NCI-H2171 treated with DMSO at 0.1 percent for 48 hours (cell line): ENCODE results near the gene TRIM72.
"Not testable (repeated sequence)": the region's sequence is repeated elsewhere in the genome, so short reads cannot be mapped to it uniquely, and the experiment has no call there.

Source experiments
- DNase-seq: peaks from one replicate; lab custom pipeline; 2025; lab: John Stamatoyannopoulos, UW

The TRIM72 gene

DNA sequence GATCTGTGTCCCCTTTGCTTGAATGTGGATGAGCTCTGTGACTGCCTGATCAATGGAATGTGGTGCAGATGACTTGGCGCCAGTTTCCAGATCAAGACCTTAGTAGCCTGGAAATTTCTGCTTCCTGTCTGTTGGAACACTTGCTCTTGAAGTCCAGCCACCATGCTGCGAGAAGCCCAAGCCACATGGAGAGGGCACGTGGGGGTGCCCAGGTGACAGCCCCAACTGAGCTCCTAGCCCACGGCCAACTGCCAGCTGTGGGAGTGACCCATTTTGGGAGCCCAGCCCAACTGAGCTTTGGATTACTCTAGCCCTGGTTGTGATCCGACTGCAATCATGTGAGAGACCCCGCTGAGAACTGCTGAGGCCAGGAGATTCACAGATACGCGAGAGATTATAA lies 42.5 kb downstream of the TRIM72 start:
- DNase-seq: no peak

GRCh38 chr16:31258366-31258765 lies 44.4 kb downstream of the TRIM72 start:
- no peak for DNase-seq

DNA sequence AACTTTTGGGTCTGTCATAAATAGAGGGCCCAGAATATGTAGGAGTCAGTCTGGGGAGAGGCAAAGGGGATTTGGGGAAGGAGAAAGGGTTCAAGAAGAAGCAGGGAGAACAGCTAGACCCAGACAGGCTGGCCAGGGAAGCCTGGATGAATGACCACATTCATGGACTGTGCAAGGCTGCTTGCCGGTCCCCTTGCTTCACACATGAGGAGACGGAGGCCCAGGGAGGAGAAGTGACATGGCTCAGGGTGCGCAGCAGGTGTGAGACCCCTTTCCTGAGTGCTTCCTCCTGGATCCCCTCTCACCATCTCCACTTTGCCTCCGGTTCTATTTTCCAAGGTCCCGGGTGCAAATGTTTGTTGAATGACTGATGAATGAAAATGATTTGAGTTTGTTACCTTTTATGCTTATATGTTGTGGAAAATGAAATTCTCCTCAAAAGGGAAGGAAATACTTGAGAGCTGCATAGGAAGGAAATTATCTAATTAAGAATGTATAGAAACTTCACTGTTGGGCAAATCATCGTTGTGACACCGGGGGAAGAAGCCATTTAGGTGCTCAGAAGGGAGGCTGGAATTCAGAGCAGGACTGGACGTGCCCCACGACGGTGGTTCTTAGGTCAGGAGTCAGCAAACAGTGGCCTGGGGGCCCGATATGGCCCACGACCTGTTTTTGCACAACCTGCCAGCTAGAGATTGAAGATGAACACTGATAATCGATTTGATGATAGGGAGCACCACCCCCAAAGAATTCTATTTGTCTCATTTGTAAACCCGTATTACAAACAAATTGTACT lies 46.4 kb downstream of the TRIM72 start:
- no peak for DNase-seq

DNA sequence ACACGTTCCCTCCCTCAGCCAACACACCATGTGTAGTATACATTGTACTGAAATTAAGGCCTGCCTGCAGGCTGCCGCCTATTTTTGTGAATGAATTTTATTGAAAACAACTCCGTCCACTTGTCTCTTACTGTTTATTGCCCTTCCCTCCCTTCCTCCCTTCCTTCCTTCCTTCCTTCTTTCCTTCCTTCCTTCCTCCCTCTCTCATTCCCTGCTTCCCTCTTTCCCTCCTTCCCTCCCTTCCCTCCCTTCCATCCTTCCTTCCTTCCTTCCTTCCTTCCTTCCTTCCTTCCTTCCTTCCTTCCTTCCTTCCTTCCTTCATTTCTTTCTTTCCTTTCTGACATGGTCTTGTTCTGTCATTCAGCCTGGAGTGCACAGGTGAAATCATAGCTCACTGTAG lies 48.2 kb downstream of the TRIM72 start:
- no peak for DNase-seq

- no peak for DNase-seq
Measured at GRCh38 chr16:31265329-31266245, 51.7 kb downstream of the TRIM72 start.

DNA sequence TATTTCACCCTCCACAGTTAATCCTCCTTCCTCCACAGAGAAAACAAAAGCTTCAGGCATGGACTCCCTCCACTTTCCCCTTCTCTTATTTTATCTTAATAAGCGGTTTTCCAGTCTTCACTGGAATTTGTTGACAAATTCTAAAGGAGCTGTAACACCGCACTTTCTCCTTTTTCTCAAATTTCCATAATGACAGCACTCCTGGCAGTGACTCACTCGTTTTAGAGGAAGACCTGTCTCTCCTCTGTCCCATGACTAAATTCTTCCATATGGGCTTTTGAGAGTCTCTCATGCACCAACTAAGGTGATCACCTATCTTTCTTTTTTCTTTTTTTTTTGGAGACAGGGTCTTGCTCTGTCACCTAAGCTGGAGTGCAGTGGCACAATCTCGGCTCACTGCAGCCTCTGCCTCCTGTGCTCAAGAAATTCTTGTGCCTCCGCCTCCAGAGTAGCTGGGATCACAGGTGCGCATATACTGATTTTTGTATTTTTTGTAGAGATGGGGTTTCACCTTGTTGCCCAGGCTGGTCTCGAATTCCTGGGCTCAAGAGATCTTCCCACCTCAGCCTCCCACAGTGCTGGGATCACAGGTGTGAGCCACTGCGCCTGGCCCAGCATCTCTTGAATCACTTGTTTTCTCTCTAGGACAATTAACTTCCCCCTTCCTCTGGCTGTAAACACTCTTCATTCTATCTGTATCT lies 53.6 kb downstream of the TRIM72 start:
- DNase-seq: no peak

DNA sequence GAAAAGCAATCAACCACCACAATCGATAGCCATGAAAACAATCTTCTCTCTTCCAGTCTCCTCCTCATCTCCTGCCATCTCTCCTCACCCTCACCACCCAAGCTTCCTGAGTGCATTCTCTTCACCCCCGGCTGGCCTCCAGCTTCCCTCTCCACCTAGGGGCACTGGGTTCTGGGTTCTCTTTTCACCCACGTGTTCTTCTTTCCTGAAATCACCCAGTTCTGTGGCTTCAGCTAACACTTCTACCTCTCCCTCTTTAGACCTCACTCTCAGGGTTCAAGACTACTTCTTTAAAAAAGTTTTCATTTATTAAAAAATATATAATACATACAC lies 54.1 kb downstream of the TRIM72 start:
- no peak for DNase-seq

DNA sequence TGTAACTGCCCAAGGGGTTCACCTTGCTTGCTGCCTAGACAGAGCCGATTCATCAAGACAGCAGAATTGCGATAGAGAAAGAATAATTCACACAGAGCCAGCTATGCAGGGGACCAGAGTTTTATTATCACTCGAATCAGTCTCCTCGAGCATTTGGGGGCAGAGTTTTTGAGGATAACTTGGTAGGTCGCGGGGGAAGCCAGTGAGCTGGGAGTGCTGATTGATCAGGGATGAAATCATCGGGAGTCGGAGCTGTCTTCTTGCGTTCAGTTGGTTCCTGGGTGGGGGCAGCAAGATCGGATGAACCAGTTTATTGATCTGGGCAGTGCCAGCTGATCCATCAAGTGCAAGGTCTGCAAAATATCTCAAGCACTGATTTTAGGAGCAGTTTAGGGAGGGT lies 55.0 kb downstream of the TRIM72 start:
- no peak for DNase-seq

- DNase-seq: no peak
Measured at GRCh38 chr16:31269541-31269940, 55.6 kb downstream of the TRIM72 start.

DNA sequence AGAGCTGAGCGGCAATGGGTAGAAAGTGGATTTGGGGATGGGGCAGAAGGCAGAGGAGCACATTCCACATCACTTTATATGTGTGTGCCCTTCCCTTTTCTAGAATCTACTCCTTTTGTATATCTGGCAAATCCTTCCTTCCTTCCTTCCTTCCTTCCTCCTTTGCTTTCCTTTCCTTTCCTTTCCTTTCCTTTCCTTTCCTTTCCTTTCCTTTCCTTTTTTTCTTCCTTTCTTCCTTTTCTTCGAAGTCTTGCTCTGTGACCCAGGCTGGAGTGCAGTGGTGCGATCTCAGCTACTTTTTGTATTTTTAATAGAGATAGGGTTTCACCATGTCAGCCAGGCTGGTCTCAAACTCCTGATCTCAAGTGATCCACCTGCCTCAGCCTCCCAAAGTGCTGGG lies 56.1 kb downstream of the TRIM72 start:
- not testable (repeated sequence) for DNase-seq

- DNase-seq: no peak
Measured at GRCh38 chr16:31270795-31271194, 56.9 kb downstream of the TRIM72 start.

- DNase-seq: no peak
Measured at GRCh38 chr16:31271621-31272190, 57.8 kb downstream of the TRIM72 start.

DNA sequence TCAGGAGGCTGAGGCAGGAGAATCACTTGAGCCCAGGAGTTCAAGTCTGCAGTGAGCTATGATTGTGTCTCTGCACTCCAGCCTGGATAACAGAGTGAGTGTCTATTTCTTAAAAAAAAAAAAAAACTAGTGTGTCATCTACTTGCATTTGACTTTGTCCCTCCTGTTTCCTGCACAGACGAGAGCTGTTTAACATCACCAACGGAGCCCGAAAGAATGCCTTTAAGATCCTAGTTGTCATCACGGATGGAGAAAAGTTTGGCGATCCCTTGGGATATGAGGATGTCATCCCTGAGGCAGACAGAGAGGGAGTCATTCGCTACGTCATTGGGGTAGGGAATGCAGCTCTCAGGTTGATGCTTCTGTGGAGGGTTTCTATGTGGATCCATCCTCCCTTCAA lies 59.3 kb downstream of the TRIM72 start:
- no peak for DNase-seq

DNA sequence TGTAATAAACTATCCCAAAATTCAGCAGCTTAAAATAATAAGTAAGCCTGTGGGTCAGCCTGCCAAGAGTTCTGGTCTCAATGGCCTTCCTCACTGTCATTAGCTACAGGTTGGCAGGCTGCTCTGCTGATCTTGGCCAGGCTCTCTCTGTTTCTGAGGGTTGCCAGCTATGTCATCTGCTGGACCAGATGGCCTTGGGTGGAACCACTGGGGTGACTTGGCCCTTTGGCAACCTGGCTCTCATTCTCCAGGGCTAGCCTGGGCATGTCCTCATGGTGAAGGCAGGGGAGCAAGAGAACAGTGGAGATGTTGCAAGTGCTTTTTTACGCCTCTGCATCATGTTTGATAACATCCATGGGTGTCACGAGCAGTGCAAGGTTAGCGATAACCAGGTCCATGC lies 59.8 kb downstream of the TRIM72 start:
- DNase-seq: peak; percentile 43

- DNase-seq: peak; percentile 2
Measured at GRCh38 chr16:31274831-31275816, 61.2 kb downstream of the TRIM72 start.

DNA sequence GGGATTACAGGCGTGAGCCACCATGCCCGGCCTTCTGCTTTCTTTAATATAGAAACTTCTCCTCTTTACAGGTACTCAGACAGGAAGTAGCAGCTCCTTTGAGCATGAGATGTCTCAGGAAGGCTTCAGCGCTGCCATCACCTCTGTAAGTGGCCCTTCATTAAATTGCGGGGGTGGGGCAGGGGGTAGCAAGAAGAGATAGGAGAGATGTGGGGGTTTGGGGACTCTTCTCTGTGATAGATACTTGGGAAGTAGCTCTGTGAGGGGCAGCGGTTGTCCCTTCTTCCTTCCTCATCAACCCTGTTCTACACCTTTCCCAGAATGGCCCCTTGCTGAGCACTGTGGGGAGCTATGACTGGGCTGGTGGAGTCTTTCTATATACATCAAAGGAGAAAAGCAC lies 62.7 kb downstream of the TRIM72 start:
- no peak for DNase-seq

- no peak for DNase-seq
Measured at GRCh38 chr16:31277659-31278260, 63.8 kb downstream of the TRIM72 start.

- DNase-seq: not testable (repeated sequence)
Measured at GRCh38 chr16:31278853-31279252, 64.9 kb downstream of the TRIM72 start.
